ENCODE measurements around the gene MTCH1. TPM values are rescaled to one million over a fixed set of nuclear protein-coding genes. Genes with fewer than 3 reads are reported as not detected.

Gene MTCH1
- total RNA-seq, 4 donors from 2014 or later = 127 to 186 (median 158) TPM

- Histone ChIP-seq H3K4me3 (no peak overlapping the region), H3K36me3 (no peaks in the 10 kb centered on the region), H3K27me3 (no peaks in the 10 kb centered on the region), H3K4me1 (peaks cover 0 to 10% (median 1%) of the 10 kb centered on the region in 4 donors), H3K9me3 (no peaks in the 10 kb centered on the region), H3K27ac (peak overlapping the region in 2 of 4 donors; percentile 38 to 49)
- peak; percentile 89 to 96 (median 91) for DNase-seq
- TF ChIP-seq CTCF (IDR thresholded peaks at IDR 0.05) (peak; percentile 50 to 92 (median 85)), POLR2A (IDR thresholded peaks at IDR 0.05) (no peak)
Measured at GRCh38 chr6:37018198-37019064, 32.4 kb upstream of the MTCH1 start.

DNA sequence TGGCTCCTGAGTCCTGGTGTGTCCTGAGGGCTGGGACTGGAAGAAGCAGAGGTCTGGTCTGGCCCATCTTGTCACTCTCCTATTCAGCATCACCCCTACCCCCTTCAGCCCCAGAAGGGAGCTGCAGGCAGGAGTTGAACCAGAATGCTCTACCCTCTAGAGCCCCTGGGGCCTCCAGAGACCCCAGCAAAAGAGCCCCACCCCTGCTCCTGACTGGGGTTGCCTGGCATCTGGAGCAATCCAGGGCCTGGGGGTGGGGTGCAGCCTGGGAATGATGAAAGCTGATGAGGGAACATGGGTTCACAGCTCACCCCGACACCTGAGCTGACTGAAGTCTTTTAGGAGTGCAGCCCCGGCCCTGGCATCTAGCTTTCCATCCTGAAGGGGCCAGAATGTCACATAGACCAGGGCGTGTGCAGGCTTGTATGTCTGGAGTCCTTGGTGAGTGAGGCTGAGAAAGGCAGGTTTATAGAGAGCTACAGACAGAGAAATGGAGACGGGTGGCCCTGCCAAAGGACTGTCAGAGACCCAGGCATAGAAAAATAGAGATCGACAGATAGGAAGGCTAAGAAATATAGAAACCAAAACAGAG is 31.7 kb upstream of the MTCH1 start:
- H3K4me3 ChIP-seq = no peak overlapping the region
- TF ChIP-seq CTCF (IDR thresholded peaks at IDR 0.05) (no peak), POLR2A (IDR thresholded peaks at IDR 0.05) (no peak)
- H3K4me1 ChIP-seq = peaks cover 0 to 10% (median 1%) of the 10 kb centered on the region in 4 donors
- no peaks in the 10 kb centered on the region for H3K9me3 ChIP-seq
- H3K36me3 ChIP-seq = no peaks in the 10 kb centered on the region
- no peaks in the 10 kb centered on the region for H3K27me3 ChIP-seq
- DNase-seq = no peak
- H3K27ac ChIP-seq = peak overlapping the region in 2 of 4 donors; percentile 38 to 49

GRCh38 chr6:37016995-37017394 is 31.0 kb upstream of the MTCH1 start:
- no peak for TF ChIP-seq POLR2A (IDR thresholded peaks at IDR 0.05)
- no peak for TF ChIP-seq CTCF (IDR thresholded peaks at IDR 0.05)
- Histone ChIP-seq H3K27me3 (no peaks in the 10 kb centered on the region), H3K4me3 (no peak overlapping the region), H3K4me1 (peaks cover 0 to 10% (median 1%) of the 10 kb centered on the region in 4 donors), H3K9me3 (no peaks in the 10 kb centered on the region), H3K36me3 (no peaks in the 10 kb centered on the region), H3K27ac (no peak overlapping the region)
- DNase-seq = no peak

- H3K36me3 ChIP-seq = no peaks in the 10 kb centered on the region
- H3K4me1 ChIP-seq = peaks cover 0 to 10% (median 1%) of the 10 kb centered on the region in 4 donors
- no peaks in the 10 kb centered on the region for H3K9me3 ChIP-seq
- DNase-seq = no peak
- H3K4me3 ChIP-seq = no peak overlapping the region
- no peak overlapping the region for H3K27ac ChIP-seq
- TF ChIP-seq POLR2A (IDR thresholded peaks at IDR 0.05) (no peak), CTCF (IDR thresholded peaks at IDR 0.05) (no peak)
- no peaks in the 10 kb centered on the region for H3K27me3 ChIP-seq
Measured at GRCh38 chr6:37015532-37015931, 29.5 kb upstream of the MTCH1 start.

DNA sequence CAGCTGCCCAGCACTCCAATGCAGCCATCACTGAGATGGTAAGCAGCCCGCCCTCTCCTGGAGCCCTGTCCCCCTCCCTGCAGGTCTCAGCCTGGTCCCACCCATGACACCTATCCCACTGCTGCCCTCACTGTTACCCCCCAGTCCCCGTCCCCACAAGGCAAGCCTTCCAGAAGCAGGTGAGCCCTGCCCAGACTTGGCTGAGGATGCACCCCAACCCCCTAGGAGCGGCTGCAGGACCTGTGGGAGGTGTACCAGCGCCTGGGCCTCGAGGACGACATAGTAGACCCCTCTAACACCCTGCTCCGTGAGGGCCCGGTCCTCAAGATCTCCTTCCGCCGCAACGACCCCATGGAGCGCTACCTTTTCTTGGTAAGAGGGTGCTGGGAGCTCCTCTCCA is 28.7 kb upstream of the MTCH1 start:
- H3K36me3 ChIP-seq = no peaks in the 10 kb centered on the region
- no peaks in the 10 kb centered on the region for H3K9me3 ChIP-seq
- TF ChIP-seq POLR2A (IDR thresholded peaks at IDR 0.05) (no peak), CTCF (IDR thresholded peaks at IDR 0.05) (no peak)
- H3K4me3 ChIP-seq = no peak overlapping the region
- H3K27me3 ChIP-seq = no peaks in the 10 kb centered on the region
- no peak overlapping the region for H3K27ac ChIP-seq
- peaks cover 0 to 10% (median 1%) of the 10 kb centered on the region in 4 donors for H3K4me1 ChIP-seq
- no peak for DNase-seq

Measured in Peyer's patch (tissue), 4 donors.